Smooth muscle cell of the pulmonary artery (primary cell): ENCODE data around the gene PARP2. TPM values are rescaled to one million over a fixed set of nuclear protein-coding genes. Genes with fewer than 3 reads are reported as not detected.

Experiments used
- total RNA-seq: library from RNA; depleted of rRNA; stranded (reverse); fragments of >200 nt; gene quantifications from 2 replicates; pipeline ENCODE4 v1.2.3, GENCODE V29; 2014

PARP2 gene, protein sequence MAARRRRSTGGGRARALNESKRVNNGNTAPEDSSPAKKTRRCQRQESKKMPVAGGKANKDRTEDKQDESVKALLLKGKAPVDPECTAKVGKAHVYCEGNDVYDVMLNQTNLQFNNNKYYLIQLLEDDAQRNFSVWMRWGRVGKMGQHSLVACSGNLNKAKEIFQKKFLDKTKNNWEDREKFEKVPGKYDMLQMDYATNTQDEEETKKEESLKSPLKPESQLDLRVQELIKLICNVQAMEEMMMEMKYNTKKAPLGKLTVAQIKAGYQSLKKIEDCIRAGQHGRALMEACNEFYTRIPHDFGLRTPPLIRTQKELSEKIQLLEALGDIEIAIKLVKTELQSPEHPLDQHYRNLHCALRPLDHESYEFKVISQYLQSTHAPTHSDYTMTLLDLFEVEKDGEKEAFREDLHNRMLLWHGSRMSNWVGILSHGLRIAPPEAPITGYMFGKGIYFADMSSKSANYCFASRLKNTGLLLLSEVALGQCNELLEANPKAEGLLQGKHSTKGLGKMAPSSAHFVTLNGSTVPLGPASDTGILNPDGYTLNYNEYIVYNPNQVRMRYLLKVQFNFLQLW
- 6.3 and 6.9 TPM in 2 replicates for total RNA-seq

DNA sequence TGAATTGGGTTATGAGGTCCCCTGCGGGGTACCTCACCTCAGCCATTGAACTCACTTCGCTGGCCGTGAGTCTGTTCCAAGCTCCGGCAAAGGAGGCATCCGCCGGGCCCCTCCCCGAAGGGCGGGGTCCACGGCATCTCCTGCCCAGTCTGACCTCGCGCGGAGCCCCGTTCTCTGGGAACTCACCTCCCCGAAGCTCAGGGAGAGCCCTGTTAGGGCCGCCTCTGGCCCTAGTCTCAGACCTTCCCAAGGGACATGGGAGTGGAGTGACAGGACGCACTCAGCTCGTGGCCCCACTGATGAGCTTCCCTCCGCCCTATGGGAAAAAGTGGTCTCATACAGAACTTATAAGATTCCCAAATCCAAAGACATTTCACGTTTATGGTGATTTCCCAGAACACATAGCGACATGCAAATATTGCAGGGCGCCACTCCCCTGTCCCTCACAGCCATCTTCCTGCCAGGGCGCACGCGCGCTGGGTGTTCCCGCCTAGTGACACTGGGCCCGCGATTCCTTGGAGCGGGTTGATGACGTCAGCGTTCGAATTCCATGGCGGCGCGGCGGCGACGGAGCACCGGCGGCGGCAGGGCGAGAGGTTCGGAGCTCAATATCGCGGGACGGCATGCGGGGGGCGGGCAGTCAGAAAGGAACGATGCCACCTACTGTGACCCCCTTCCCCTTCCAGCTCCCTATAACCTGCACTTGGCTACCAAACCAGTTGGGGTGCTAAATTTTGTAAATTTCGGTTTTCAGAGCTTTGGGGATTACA is at the start of gene PARP2:
Gene PARP2 (plus strand): TSS at position 544 of the 770 bp plus-strand sequence. CDS start 7 bp downstream, at position 551.

DNA sequence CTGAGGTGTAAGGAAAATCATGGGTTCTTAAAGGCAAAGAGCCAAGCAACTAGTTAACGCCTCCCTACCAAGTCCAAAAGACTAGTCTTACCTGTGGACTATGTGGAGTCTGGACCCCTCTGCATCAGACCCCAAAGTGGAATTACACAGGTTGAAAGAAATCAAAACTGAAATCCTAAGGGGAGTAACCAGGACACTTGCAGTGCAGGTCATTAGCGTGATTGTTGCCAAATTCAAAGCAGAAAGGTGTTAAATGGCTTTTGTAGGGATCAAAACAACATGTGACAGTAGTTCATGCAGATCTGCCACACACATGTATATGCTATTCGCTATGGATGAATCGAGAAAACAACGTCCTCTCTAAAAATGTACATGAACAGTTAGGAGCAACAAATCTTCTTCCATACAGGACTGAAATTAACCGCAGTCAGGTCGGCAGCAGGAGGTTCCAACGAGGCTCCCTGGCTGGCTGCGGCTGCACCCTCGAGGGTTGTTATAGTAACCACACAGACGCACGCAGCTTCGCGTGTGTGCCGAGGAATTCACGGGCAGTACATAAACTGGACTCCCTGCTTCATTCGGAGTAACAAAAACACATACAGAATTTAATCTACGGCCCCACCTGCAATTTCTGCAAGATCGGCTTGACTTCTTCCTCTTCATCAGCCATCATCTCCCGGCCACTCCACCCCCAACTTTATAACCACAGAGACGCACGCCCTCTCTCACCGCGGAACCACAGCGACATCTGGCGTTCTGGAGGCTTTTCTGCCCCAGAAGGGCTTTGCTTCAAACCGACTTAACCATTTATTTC is 38.0 kb upstream of the PARP2 start, which contains the start of gene TTC5:
Gene TTC5 (minus strand): TSS at position 687 of the 814 bp plus-strand sequence. CDS start 14 bp downstream, at position 673.

DNA sequence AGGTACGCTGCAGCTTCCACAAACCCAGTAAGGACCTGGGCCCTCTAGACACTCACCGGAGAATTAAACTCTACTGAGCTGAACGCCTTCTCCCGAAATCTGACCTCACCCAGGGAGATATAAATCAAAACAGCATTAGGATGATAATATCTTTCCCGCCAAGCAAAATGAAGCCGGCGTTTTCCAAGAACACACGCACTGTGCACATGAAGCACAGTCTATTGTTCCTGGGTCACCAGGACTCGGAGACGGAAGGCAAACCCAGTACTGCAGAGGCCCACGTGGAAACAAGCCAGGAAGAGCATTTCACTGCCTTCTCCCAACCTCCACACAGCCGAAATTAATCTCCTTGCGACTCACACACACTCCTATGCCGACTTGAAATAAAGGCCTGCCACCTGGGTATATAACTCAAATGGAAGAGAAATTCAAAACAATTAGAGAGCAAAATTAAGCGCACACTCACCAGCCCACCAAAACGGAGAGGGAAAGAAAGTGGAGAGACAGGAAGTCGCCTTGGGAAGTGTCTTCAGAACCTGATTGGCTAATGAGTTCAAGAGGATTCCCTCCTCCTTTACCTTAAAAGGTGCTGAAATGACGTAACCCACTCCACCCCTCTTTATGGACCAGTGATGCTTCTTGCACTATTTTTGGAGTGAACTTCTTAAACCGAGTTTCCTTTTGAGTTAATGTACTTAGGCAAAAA is 10.5 kb upstream of the PARP2 start, which contains the start of gene CCNB1IP1:
Gene CCNB1IP1 (minus strand): TSS at position 492 of the 706 bp plus-strand sequence. CDS start 16,756 bp downstream, outside the sequence.

Other genes starting within 250 kb of the PARP2 start
- gene OR4K17, start 232.9 kb upstream of the PARP2 start, total RNA-seq: not detected in 2 replicates
- not detected in 2 replicates for gene OR4N5, start 204.8 kb upstream of the PARP2 start, total RNA-seq
- not detected in 2 replicates for gene OR11G2, start 152.7 kb upstream of the PARP2 start, total RNA-seq
- gene OR11H6, start 119.9 kb upstream of the PARP2 start, total RNA-seq: not detected in 2 replicates
- gene OR11H7, start 114.7 kb upstream of the PARP2 start, total RNA-seq: not detected in 2 replicates
- not detected in 2 replicates for gene OR11H4, start 104.3 kb upstream of the PARP2 start, total RNA-seq
- gene TTC5, start 37.7 kb upstream of the PARP2 start, total RNA-seq: 16.2 and 17.1 TPM in 2 replicates
- gene CCNB1IP1, start 10.4 kb upstream of the PARP2 start, total RNA-seq: 34.1 and 36.6 TPM in 2 replicates
- gene TEP1, start 69.9 kb downstream of the PARP2 start, total RNA-seq: 31.5 and 35.2 TPM in 2 replicates
- 0.03 and 0.07 TPM in 2 replicates for gene KLHL33, start 92.5 kb downstream of the PARP2 start, total RNA-seq
- 20.0 and 20.4 TPM in 2 replicates for gene OSGEP, start 111.2 kb downstream of the PARP2 start, total RNA-seq
- gene APEX1, start 111.6 kb downstream of the PARP2 start, total RNA-seq: 38.8 and 55.3 TPM in 2 replicates
- gene PIP4P1, start 117.8 kb downstream of the PARP2 start, total RNA-seq: 17.9 and 22.4 TPM in 2 replicates
- 11.5 and 34.8 TPM in 2 replicates for gene PNP, start 125.8 kb downstream of the PARP2 start, total RNA-seq
- gene RNASE10, start 161.9 kb downstream of the PARP2 start, total RNA-seq: not detected in 2 replicates
- gene RNASE9, start 217.4 kb downstream of the PARP2 start, total RNA-seq: not detected in 2 replicates
- not detected in 2 replicates for gene RNASE11, start 244.4 kb downstream of the PARP2 start, total RNA-seq
- not detected in 2 replicates for gene RNASE12, start 247.7 kb downstream of the PARP2 start, total RNA-seq